Uterus (tissue), 2 donors: ENCODE measurements around the gene C16orf89.

Experiments
- POLR2A ChIP-seq, 2 donors: fragments of 450-650 bp; IDR thresholded peaks; one replicate each; pipeline ENCODE4 v1.6.1; 2016; ENCODE audit warnings: antibody characterized with exemption in 2 of 2, mild to moderate bottlenecking in 1 of 2, moderate library complexity in 1 of 2
- TF ChIP-seq, protein P1 (sequence below), 4 experiments: fragments of 200-600 bp in 2 of 4; fragments of 450-650 bp in 2 of 4; sonication (generic) in 2 of 4; IDR thresholded peaks; one replicate each; pipeline ENCODE4 v1.5.1; 2016 to 2019; ENCODE audit warnings: antibody characterized with exemption in 4 of 4, mild to moderate bottlenecking in 2 of 4, moderate library complexity in 1 of 4

DNA sequence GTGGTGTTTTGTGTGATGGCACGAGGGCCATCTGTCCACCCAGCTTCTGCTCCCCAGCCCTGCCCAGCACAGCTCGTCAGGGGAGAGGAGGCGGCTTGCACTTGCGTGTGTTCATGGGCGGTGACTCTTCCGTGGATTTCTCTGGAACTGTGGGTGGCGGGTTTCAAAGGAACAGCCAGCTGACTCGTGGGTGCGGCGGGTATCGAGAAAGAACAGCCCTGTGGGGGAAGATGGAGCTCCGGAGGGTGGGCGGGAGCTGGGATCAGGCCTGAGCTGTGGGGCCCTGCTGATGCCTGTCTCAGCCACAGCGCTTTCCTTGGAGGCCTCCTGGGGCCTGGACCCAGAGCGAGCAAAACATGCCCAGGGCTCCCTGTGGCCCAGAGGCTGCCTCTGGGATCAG lies 45.2 kb downstream of the C16orf89 start:
- TF ChIP-seq, protein P1, sequence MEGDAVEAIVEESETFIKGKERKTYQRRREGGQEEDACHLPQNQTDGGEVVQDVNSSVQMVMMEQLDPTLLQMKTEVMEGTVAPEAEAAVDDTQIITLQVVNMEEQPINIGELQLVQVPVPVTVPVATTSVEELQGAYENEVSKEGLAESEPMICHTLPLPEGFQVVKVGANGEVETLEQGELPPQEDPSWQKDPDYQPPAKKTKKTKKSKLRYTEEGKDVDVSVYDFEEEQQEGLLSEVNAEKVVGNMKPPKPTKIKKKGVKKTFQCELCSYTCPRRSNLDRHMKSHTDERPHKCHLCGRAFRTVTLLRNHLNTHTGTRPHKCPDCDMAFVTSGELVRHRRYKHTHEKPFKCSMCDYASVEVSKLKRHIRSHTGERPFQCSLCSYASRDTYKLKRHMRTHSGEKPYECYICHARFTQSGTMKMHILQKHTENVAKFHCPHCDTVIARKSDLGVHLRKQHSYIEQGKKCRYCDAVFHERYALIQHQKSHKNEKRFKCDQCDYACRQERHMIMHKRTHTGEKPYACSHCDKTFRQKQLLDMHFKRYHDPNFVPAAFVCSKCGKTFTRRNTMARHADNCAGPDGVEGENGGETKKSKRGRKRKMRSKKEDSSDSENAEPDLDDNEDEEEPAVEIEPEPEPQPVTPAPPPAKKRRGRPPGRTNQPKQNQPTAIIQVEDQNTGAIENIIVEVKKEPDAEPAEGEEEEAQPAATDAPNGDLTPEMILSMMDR (IDR thresholded peaks at IDR 0.05): no peak
- no peak for TF ChIP-seq POLR2A (IDR thresholded peaks at IDR 0.05)
